ENCODE measurements around the gene LIMA1.
A peak's percentile ranks its signal among the peaks of the same experiment; 100 is the strongest.
"Not testable (repeated sequence)": the region's sequence is repeated elsewhere in the genome, so short reads cannot be mapped to it uniquely, and the experiment has no call there.

Gene LIMA1

GRCh38 chr12:50247665-50248064 is 35.7 kb downstream of the LIMA1 start:
- not testable (repeated sequence) for DNase-seq (ENCODE audit: low spot score)

- DNase-seq (ENCODE audit: low spot score), result peak; percentile 56
These were observed 36.3 kb downstream of the LIMA1 start for GRCh38 chr12:50246873-50247612.

- no peak for DNase-seq (ENCODE audit: low spot score)
These were observed 37.0 kb downstream of the LIMA1 start for GRCh38 chr12:50246197-50246865.

- no peak for DNase-seq (ENCODE audit: low spot score)
These were observed 39.8 kb downstream of the LIMA1 start for GRCh38 chr12:50243507-50243906.

- DNase-seq (ENCODE audit: low spot score), result no peak
These were observed 40.5 kb downstream of the LIMA1 start for GRCh38 chr12:50242751-50243191.

- DNase-seq (ENCODE audit: low spot score), result no peak
These were observed 42.1 kb downstream of the LIMA1 start for GRCh38 chr12:50241178-50241577.

- DNase-seq (ENCODE audit: low spot score), result no peak
These were observed 42.6 kb downstream of the LIMA1 start for GRCh38 chr12:50240792-50241114.

- DNase-seq (ENCODE audit: low spot score), result no peak
These were observed 43.1 kb downstream of the LIMA1 start for GRCh38 chr12:50240096-50240791.

GRCh38 chr12:50239355-50239891 is 43.9 kb downstream of the LIMA1 start:
- no peak for DNase-seq (ENCODE audit: low spot score)

GRCh38 chr12:50234347-50234746 is 49.0 kb downstream of the LIMA1 start:
- no peak for DNase-seq (ENCODE audit: low spot score)

- DNase-seq (ENCODE audit: low spot score), result no peak
These were observed 50.5 kb downstream of the LIMA1 start for GRCh38 chr12:50232771-50233209.

GRCh38 chr12:50232206-50232605 is 51.1 kb downstream of the LIMA1 start:
- DNase-seq (ENCODE audit: low spot score), result no peak

GRCh38 chr12:50231346-50231745 is 52.0 kb downstream of the LIMA1 start:
- DNase-seq (ENCODE audit: low spot score), result no peak

GRCh38 chr12:50230217-50230616 is 53.1 kb downstream of the LIMA1 start:
- no peak for DNase-seq (ENCODE audit: low spot score)

GRCh38 chr12:50224026-50224692 is 59.2 kb downstream of the LIMA1 start:
- peak; percentile 77 for DNase-seq (ENCODE audit: low spot score)

GRCh38 chr12:50222275-50222783 is 61.0 kb downstream of the LIMA1 start:
- peak; percentile 69 for DNase-seq (ENCODE audit: low spot score)

- DNase-seq (ENCODE audit: low spot score), result peak; percentile 28
These were observed 61.9 kb downstream of the LIMA1 start for GRCh38 chr12:50221228-50222008.

GRCh38 chr12:50220363-50220995 is 62.8 kb downstream of the LIMA1 start:
- DNase-seq (ENCODE audit: low spot score), result no peak

GRCh38 chr12:50219544-50219943 is 63.8 kb downstream of the LIMA1 start:
- no peak for DNase-seq (ENCODE audit: low spot score)

GRCh38 chr12:50219001-50219400 is 64.3 kb downstream of the LIMA1 start:
- not testable (repeated sequence) for DNase-seq (ENCODE audit: low spot score)

- DNase-seq (ENCODE audit: low spot score), result no peak
These were observed 64.9 kb downstream of the LIMA1 start for GRCh38 chr12:50218386-50218785.

All from iPS-NIHi11 (cell line).